Right lobe of liver (tissue), 4 donors: Measurements from ENCODE around the gene NPC1.
"Not testable (repeated sequence)": the region's sequence is repeated elsewhere in the genome, so short reads cannot be mapped to it uniquely, and the experiment has no call there.

Experiments
- POLR2A ChIP-seq: fragments of 450-650 bp; IDR thresholded peaks from one replicate; pipeline ENCODE4 v1.6.1; 2017; ENCODE audit warnings: antibody characterized with exemption, mild to moderate bottlenecking
- TF ChIP-seq, protein P1 (sequence below), 4 donors: fragments of 200-600 bp in 3 of 4; fragments of 450-650 bp in 1 of 4; IDR thresholded peaks; one replicate each; pipeline versions ENCODE4 v1.5.1 to v1.8.0; 2016 to 2022; ENCODE audit warnings: antibody characterized with exemption in 4 of 4, mild to moderate bottlenecking in 2 of 4
- donor health status: DM: no; HTN: no; CAD: no.
- donor health status: DM: no; HTN: no; CAD: no.
- donor health status: DM: no; HTN: yes; CAD: no.

DNA sequence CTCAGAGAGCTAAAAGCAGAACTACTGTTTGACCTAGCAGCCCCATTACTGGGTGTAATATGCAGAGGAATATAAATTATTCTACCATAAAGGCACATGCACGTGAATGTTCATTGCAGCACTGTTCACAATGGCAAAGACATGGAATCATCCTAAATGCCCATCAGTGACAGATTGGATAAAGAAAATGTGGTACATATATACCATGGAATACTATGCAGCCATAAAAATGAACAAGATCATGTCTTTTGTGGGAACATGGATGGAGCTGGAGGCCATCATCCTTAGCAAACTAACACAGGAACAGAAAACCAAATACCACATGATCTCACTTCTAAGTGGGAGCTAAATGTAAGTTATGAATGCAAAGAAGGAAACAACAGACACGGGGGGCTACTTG is 75.4 kb downstream of the NPC1 start:
- TF ChIP-seq, protein P1, sequence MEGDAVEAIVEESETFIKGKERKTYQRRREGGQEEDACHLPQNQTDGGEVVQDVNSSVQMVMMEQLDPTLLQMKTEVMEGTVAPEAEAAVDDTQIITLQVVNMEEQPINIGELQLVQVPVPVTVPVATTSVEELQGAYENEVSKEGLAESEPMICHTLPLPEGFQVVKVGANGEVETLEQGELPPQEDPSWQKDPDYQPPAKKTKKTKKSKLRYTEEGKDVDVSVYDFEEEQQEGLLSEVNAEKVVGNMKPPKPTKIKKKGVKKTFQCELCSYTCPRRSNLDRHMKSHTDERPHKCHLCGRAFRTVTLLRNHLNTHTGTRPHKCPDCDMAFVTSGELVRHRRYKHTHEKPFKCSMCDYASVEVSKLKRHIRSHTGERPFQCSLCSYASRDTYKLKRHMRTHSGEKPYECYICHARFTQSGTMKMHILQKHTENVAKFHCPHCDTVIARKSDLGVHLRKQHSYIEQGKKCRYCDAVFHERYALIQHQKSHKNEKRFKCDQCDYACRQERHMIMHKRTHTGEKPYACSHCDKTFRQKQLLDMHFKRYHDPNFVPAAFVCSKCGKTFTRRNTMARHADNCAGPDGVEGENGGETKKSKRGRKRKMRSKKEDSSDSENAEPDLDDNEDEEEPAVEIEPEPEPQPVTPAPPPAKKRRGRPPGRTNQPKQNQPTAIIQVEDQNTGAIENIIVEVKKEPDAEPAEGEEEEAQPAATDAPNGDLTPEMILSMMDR (IDR thresholded peaks at IDR 0.05): not testable (repeated sequence)
- not testable (repeated sequence) for TF ChIP-seq POLR2A
